Measurements from ENCODE around the gene ST6GALNAC5. TPM values are rescaled to one million over a fixed set of nuclear protein-coding genes. Genes with fewer than 3 reads are reported as not detected.

ST6GALNAC5 gene
- total RNA-seq, 2 donors from 2014 or later, result 9.1 to 9.4 TPM

- Histone ChIP-seq H3K4me1 (ENCODE audit: control insufficient read depth, insufficient read depth, low read length) (no peaks in the 10 kb centered on the region), H3K4me3 (ENCODE audit: low read length) (no peak overlapping the region), H3K9me3 (ENCODE audit: control insufficient read depth, low read length) (no peaks in the 10 kb centered on the region), H3K9ac (ENCODE audit: extremely low read depth, low read length, poor library complexity, severe bottlenecking) (no peak overlapping the region), H3K27ac (ENCODE audit: low read depth, low read length) (no peak overlapping the region), H3K27me3 (ENCODE audit: control insufficient read depth, insufficient read depth, low read length, poor library complexity, severe bottlenecking) (no peaks in the 10 kb centered on the region), H3K36me3 (ENCODE audit: control insufficient read depth, insufficient read depth, low read length) (no peaks in the 10 kb centered on the region)
- WGBS, 2 experiments (ENCODE audit: insufficient coverage in 1 of 2, insufficient read length in 1 of 2), result 58 to 61% methylated on average over 2 to 3 of the region's 3 CpGs
- Mint-ChIP-seq H3K9me3 (no peaks in the 10 kb centered on the region), H3K36me3 (ENCODE audit: low read depth) (no peaks in the 10 kb centered on the region), H3K27ac (no peak overlapping the region), H3K4me3 (no peak overlapping the region), H3K27me3 (ENCODE audit: insufficient read depth) (peaks cover 6% of the 10 kb centered on the region), H3K4me1 (peaks cover 19% of the 10 kb centered on the region)
- TF ChIP-seq, protein P1, sequence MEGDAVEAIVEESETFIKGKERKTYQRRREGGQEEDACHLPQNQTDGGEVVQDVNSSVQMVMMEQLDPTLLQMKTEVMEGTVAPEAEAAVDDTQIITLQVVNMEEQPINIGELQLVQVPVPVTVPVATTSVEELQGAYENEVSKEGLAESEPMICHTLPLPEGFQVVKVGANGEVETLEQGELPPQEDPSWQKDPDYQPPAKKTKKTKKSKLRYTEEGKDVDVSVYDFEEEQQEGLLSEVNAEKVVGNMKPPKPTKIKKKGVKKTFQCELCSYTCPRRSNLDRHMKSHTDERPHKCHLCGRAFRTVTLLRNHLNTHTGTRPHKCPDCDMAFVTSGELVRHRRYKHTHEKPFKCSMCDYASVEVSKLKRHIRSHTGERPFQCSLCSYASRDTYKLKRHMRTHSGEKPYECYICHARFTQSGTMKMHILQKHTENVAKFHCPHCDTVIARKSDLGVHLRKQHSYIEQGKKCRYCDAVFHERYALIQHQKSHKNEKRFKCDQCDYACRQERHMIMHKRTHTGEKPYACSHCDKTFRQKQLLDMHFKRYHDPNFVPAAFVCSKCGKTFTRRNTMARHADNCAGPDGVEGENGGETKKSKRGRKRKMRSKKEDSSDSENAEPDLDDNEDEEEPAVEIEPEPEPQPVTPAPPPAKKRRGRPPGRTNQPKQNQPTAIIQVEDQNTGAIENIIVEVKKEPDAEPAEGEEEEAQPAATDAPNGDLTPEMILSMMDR (conservative IDR thresholded peaks at IDR 0.05), result no peak
- no peak for DNase-seq
Observed at GRCh38 chr1:77031106-77031662, 163.9 kb downstream of the ST6GALNAC5 start.

GRCh38 chr1:77036560-77036959, 169.3 kb downstream of the ST6GALNAC5 start:
- Histone ChIP-seq H3K27ac (ENCODE audit: low read depth, low read length) (no peak overlapping the region), H3K9me3 (ENCODE audit: control insufficient read depth, low read length) (no peaks in the 10 kb centered on the region), H3K36me3 (ENCODE audit: control insufficient read depth, insufficient read depth, low read length) (no peaks in the 10 kb centered on the region), H3K4me1 (ENCODE audit: control insufficient read depth, insufficient read depth, low read length) (no peaks in the 10 kb centered on the region), H3K9ac (ENCODE audit: extremely low read depth, low read length, poor library complexity, severe bottlenecking) (no peak overlapping the region), H3K4me3 (ENCODE audit: low read length) (no peak overlapping the region), H3K27me3 (ENCODE audit: control insufficient read depth, insufficient read depth, low read length, poor library complexity, severe bottlenecking) (no peaks in the 10 kb centered on the region)
- Mint-ChIP-seq H3K27me3 (ENCODE audit: insufficient read depth) (peaks cover 3% of the 10 kb centered on the region), H3K27ac (no peak overlapping the region), H3K36me3 (ENCODE audit: low read depth) (no peaks in the 10 kb centered on the region), H3K4me3 (no peak overlapping the region), H3K4me1 (no peaks in the 10 kb centered on the region), H3K9me3 (peaks cover 4% of the 10 kb centered on the region)
- WGBS, 2 experiments (ENCODE audit: insufficient coverage in 1 of 2, insufficient read length in 1 of 2), result 77% methylated on average over 2 of the region's 2 CpGs; no CpG with 5 or more reads in 1 of the 2 experiments
- peak; percentile 63 for DNase-seq
- TF ChIP-seq, protein P1 (conservative IDR thresholded peaks at IDR 0.05), result no peak

GRCh38 chr1:77037038-77037437, 169.8 kb downstream of the ST6GALNAC5 start:
- peaks cover 3% of the 10 kb centered on the region for H3K27me3 Mint-ChIP-seq (ENCODE audit: insufficient read depth)
- no peaks in the 10 kb centered on the region for H3K4me1 Mint-ChIP-seq
- peaks cover 4% of the 10 kb centered on the region for H3K9me3 Mint-ChIP-seq
- TF ChIP-seq, protein P1 (conservative IDR thresholded peaks at IDR 0.05), result no peak
- H3K4me3 ChIP-seq (ENCODE audit: low read length), result no peak overlapping the region
- no peaks in the 10 kb centered on the region for H3K27me3 ChIP-seq (ENCODE audit: control insufficient read depth, insufficient read depth, low read length, poor library complexity, severe bottlenecking)
- H3K36me3 ChIP-seq (ENCODE audit: control insufficient read depth, insufficient read depth, low read length), result no peaks in the 10 kb centered on the region
- no peak for DNase-seq
- no peaks in the 10 kb centered on the region for H3K9me3 ChIP-seq (ENCODE audit: control insufficient read depth, low read length)
- H3K9ac ChIP-seq (ENCODE audit: extremely low read depth, low read length, poor library complexity, severe bottlenecking), result no peak overlapping the region
- no peaks in the 10 kb centered on the region for H3K4me1 ChIP-seq (ENCODE audit: control insufficient read depth, insufficient read depth, low read length)
- H3K27ac ChIP-seq (ENCODE audit: low read depth, low read length), result no peak overlapping the region
- no peaks in the 10 kb centered on the region for H3K36me3 Mint-ChIP-seq (ENCODE audit: low read depth)
- H3K27ac Mint-ChIP-seq, result no peak overlapping the region
- H3K4me3 Mint-ChIP-seq, result no peak overlapping the region
